HEK293 (cell line): ENCODE data around the gene STT3A.

Source experiments
- ATF2 ChIP-seq: fragments of 450-650 bp; formaldehyde crosslinking; IDR thresholded peaks from 2 replicates; pipeline ENCODE4 v1.5.1; 2016; ENCODE audit warnings: missing biosample characterization, missing genetic modification characterization, low read depth
- BCL11A ChIP-seq: fragments of 450-650 bp; formaldehyde crosslinking; IDR thresholded peaks from 2 replicates; pipeline ENCODE4 v1.5.1; 2016; ENCODE audit warnings: low read depth, missing biosample characterization, missing genetic modification characterization
- BCL6B ChIP-seq: fragments of 450-650 bp; formaldehyde crosslinking; IDR thresholded peaks from 2 replicates; pipeline ENCODE4 v1.5.1; 2017; ENCODE audit warnings: missing biosample characterization, missing genetic modification characterization
- GLIS2 ChIP-seq: fragments of 450-650 bp; formaldehyde crosslinking; IDR thresholded peaks from 2 replicates; pipeline ENCODE4 v1.5.1; 2016; ENCODE audit warnings: missing biosample characterization, missing genetic modification characterization
- HOXC10 ChIP-seq: sonication (generic); formaldehyde crosslinking; IDR thresholded peaks from 2 replicates; pipeline ENCODE4 v1.8.1; 2023; ENCODE audit warnings: mild to moderate bottlenecking, missing genetic modification reagents
- KLF7 ChIP-seq: fragments of 450-650 bp; formaldehyde crosslinking; IDR thresholded peaks from 2 replicates; pipeline ENCODE4 v1.5.1; 2016; ENCODE audit warnings: missing biosample characterization, missing genetic modification characterization, borderline replicate concordance
- KLF9 ChIP-seq: fragments of 450-650 bp; formaldehyde crosslinking; IDR thresholded peaks from 2 replicates; pipeline ENCODE4 v1.5.1; 2016; ENCODE audit warnings: missing biosample characterization, missing genetic modification characterization, low read depth
- PATZ1 ChIP-seq: fragments of 450-650 bp; formaldehyde crosslinking; IDR thresholded peaks from 2 replicates; pipeline ENCODE4 v1.5.1; 2016; ENCODE audit warnings: missing biosample characterization, missing genetic modification characterization
- PRDM4 ChIP-seq: fragments of 450-650 bp; formaldehyde crosslinking; IDR thresholded peaks from 2 replicates; pipeline ENCODE4 v1.5.1; 2017; ENCODE audit warnings: missing biosample characterization, missing genetic modification characterization
- WT1 ChIP-seq: fragments of 450-650 bp; formaldehyde crosslinking; IDR thresholded peaks from 2 replicates; pipeline ENCODE4 v1.5.1; 2016; ENCODE audit warnings: missing biosample characterization, missing genetic modification characterization
- YY1 ChIP-seq: fragments of 450-650 bp; formaldehyde crosslinking; IDR thresholded peaks from 2 replicates; pipeline ENCODE4 v1.5.1; 2018; ENCODE audit warnings: missing biosample characterization, missing genetic modification characterization
- ZBTB1 ChIP-seq: fragments of 450-650 bp; formaldehyde crosslinking; IDR thresholded peaks from 2 replicates; pipeline ENCODE4 v1.5.1; 2016; ENCODE audit warnings: missing biosample characterization, missing genetic modification characterization
- ZBTB26 ChIP-seq: fragments of 450-650 bp; formaldehyde crosslinking; optimal IDR thresholded peaks from 2 replicates; pipeline ENCODE3; 2016; ENCODE audit warnings: missing biosample characterization, mild to moderate bottlenecking, missing genetic modification characterization
- ZFP69B ChIP-seq: fragments of 450-650 bp; formaldehyde crosslinking; IDR thresholded peaks from 2 replicates; pipeline ENCODE4 v1.5.1; 2016; ENCODE audit warnings: missing biosample characterization, missing genetic modification characterization
- ZNF114 ChIP-seq: fragments of 450-650 bp; formaldehyde crosslinking; IDR thresholded peaks from 2 replicates; pipeline ENCODE4 v1.5.0; 2017; ENCODE audit warnings: missing biosample characterization, missing genetic modification characterization
- ZNF24 ChIP-seq: fragments of 450-650 bp; formaldehyde crosslinking; IDR thresholded peaks from 2 replicates; pipeline ENCODE4 v1.5.1; 2016; ENCODE audit warnings: missing biosample characterization, missing genetic modification characterization
- ZNF302 ChIP-seq: fragments of 450-650 bp; formaldehyde crosslinking; IDR thresholded peaks from 2 replicates; pipeline ENCODE4 v1.5.1; 2016; ENCODE audit warnings: missing biosample characterization, missing genetic modification characterization, low read depth
- ZNF366 ChIP-seq: fragments of 450-650 bp; formaldehyde crosslinking; conservative IDR thresholded peaks from 2 replicates; pipeline ENCODE4 v1.5.1; 2016; ENCODE audit warnings: missing biosample characterization, missing genetic modification characterization
- ZNF423 ChIP-seq: fragments of 450-650 bp; formaldehyde crosslinking; IDR thresholded peaks from 2 replicates; pipeline ENCODE4 v1.5.1; 2016; ENCODE audit warnings: missing biosample characterization, missing genetic modification characterization
- ZNF48 ChIP-seq: fragments of 450-650 bp; formaldehyde crosslinking; IDR thresholded peaks from 2 replicates; pipeline ENCODE4 v1.5.1; 2016; ENCODE audit warnings: missing biosample characterization, missing genetic modification characterization
- ZNF501 ChIP-seq: fragments of 450-650 bp; formaldehyde crosslinking; IDR thresholded peaks from 2 replicates; pipeline ENCODE4 v1.5.1; 2016; ENCODE audit warnings: missing biosample characterization, missing genetic modification characterization
- ZNF513 ChIP-seq: fragments of 450-650 bp; IDR thresholded peaks from 2 replicates; pipeline ENCODE4 v1.5.1; 2018; ENCODE audit warnings: missing biosample characterization, missing genetic modification characterization
- ZNF530 ChIP-seq: fragments of 450-650 bp; formaldehyde crosslinking; IDR thresholded peaks from 2 replicates; pipeline ENCODE4 v1.5.1; 2016; ENCODE audit warnings: low read depth, missing biosample characterization, missing genetic modification characterization
- ZNF561 ChIP-seq: fragments of 450-650 bp; IDR thresholded peaks from 2 replicates; pipeline ENCODE4 v1.5.1; 2018; ENCODE audit warnings: missing biosample characterization, missing genetic modification characterization, borderline replicate concordance
- ZNF580 ChIP-seq: fragments of 450-650 bp; formaldehyde crosslinking; IDR thresholded peaks from 2 replicates; pipeline ENCODE4 v1.5.1; 2016; ENCODE audit warnings: missing biosample characterization, missing genetic modification characterization
- ZNF629 ChIP-seq: fragments of 450-650 bp; formaldehyde crosslinking; IDR thresholded peaks from 2 replicates; pipeline ENCODE4 v1.5.1; 2017; ENCODE audit warnings: missing biosample characterization, missing genetic modification characterization
- ZNF660 ChIP-seq: fragments of 450-650 bp; IDR thresholded peaks from 2 replicates; pipeline ENCODE4 v1.5.1; 2018; ENCODE audit warnings: missing biosample characterization, mild to moderate bottlenecking, missing genetic modification characterization
- ZNF677 ChIP-seq: fragments of 450-650 bp; IDR thresholded peaks from 2 replicates; pipeline ENCODE4 v1.5.0; 2018; ENCODE audit warnings: missing biosample characterization, mild to moderate bottlenecking, missing genetic modification characterization, moderate library complexity
- ZSCAN30 ChIP-seq: fragments of 450-650 bp; IDR thresholded peaks from 2 replicates; pipeline ENCODE4 v1.5.1; 2018; ENCODE audit warnings: missing biosample characterization, mild to moderate bottlenecking, missing genetic modification characterization, moderate library complexity
- ZXDB ChIP-seq: fragments of 450-650 bp; formaldehyde crosslinking; IDR thresholded peaks from 2 replicates; pipeline ENCODE4 v1.5.1; 2016; ENCODE audit warnings: missing biosample characterization, missing genetic modification characterization

Gene STT3A

GRCh38 chr11:125592305-125593113 lies at the start of gene STT3A (continued):
- TF ChIP-seq BCL6B (tag by site-specific recombination), result no peak
- no peak for TF ChIP-seq ZNF677
- peak; percentile 98 for TF ChIP-seq GLIS2 (tag by site-specific recombination)
- TF ChIP-seq ATF2 (tag by site-specific recombination), result peak; percentile 70
- TF ChIP-seq WT1 (tag by site-specific recombination), result 0 out of 2 replicates have a peak, but pooled peaks have one; percentile 38
- TF ChIP-seq ZNF561, result peak; percentile 84; the same call in 1 of the 2 replicates
- TF ChIP-seq ZNF530, result no peak
- TF ChIP-seq ZXDB (tag by site-specific recombination), result peak; percentile 89
- peak; percentile 60; the same call in 1 of the 2 replicates for TF ChIP-seq ZNF501 (tag by site-specific recombination)
- peak; percentile 69 for TF ChIP-seq ZBTB26 (tag by site-specific recombination)
- no peak for TF ChIP-seq ZNF48 (tag by site-specific recombination)
- TF ChIP-seq ZFP69B (tag by site-specific recombination), result no peak
- TF ChIP-seq HOXC10 (CRISPR knock-in tag), result no peak
- peak; percentile 76; the same call in 1 of the 2 replicates for TF ChIP-seq KLF7 (tag by site-specific recombination)
- TF ChIP-seq PATZ1 (tag by site-specific recombination), result peak; percentile 83
- no peak for TF ChIP-seq PRDM4 (tag by site-specific recombination)
- TF ChIP-seq ZNF580 (tag by site-specific recombination), result no peak; the same call in 1 of the 2 replicates
- TF ChIP-seq ZNF114 (tag by site-specific recombination), result no peak
- peak; percentile 89 for TF ChIP-seq KLF9 (tag by site-specific recombination)
- no peak for TF ChIP-seq YY1
- TF ChIP-seq ZSCAN30 (tag by site-specific recombination), result no peak
- peak; percentile 90; the same call in 1 of the 2 replicates for TF ChIP-seq ZNF366 (tag by site-specific recombination)
- TF ChIP-seq ZNF24 (tag by site-specific recombination), result peak; percentile 63; the same call in 1 of the 2 replicates
- TF ChIP-seq ZNF423 (tag by site-specific recombination), result no peak
- TF ChIP-seq ZNF660 (tag by site-specific recombination), result peak; percentile 17
- no peak for TF ChIP-seq BCL11A (tag by site-specific recombination)
- no peak for TF ChIP-seq ZNF302 (tag by site-specific recombination)
- no peak for TF ChIP-seq ZBTB1
- no peak for TF ChIP-seq ZNF513 (tag by site-specific recombination)
- TF ChIP-seq ZNF629 (tag by site-specific recombination), result peak; percentile 87
